ENCODE data around the gene NISCH.

Gene NISCH

GRCh38 chr3:52430416-52430810, 25.0 kb upstream of the NISCH start:
- Mint-ChIP-seq H3K4me1 (ENCODE audit: low read depth in 2 of 2) (peaks cover 0 to 3% of the 10 kb centered on the region in 2 donors), H3K36me3 (ENCODE audit: insufficient read depth) (no peaks in the 10 kb centered on the region), H3K27ac (no peak overlapping the region), H3K9me3 (no peaks in the 10 kb centered on the region), H3K4me3 (no peak overlapping the region), H3K27me3 (peaks cover 0 to 8% of the 10 kb centered on the region in 2 donors)
- DNase-seq, result no peak
- ATAC-seq (replicated peaks), result no peak

- Mint-ChIP-seq H3K27me3 (peaks cover 0 to 8% of the 10 kb centered on the region in 2 donors), H3K4me3 (no peak overlapping the region), H3K27ac (peak overlapping the region; percentile 46 to 54), H3K4me1 (ENCODE audit: low read depth in 2 of 2) (peaks cover 0 to 3% of the 10 kb centered on the region in 2 donors), H3K36me3 (ENCODE audit: insufficient read depth) (no peaks in the 10 kb centered on the region), H3K9me3 (no peaks in the 10 kb centered on the region)
- ATAC-seq (replicated peaks) (no peak), DNase-seq (no peak)
Measured at GRCh38 chr3:52431459-52432223, 23.8 kb upstream of the NISCH start.

- H3K9me3 Mint-ChIP-seq, result no peaks in the 10 kb centered on the region
- H3K4me3 Mint-ChIP-seq, result no peak overlapping the region
- peaks cover 0 to 3% of the 10 kb centered on the region in 2 donors for H3K4me1 Mint-ChIP-seq (ENCODE audit: low read depth in 2 of 2)
- H3K27ac Mint-ChIP-seq, result peak overlapping the region; percentile 45 to 46
- peaks cover 0 to 8% of the 10 kb centered on the region in 2 donors for H3K27me3 Mint-ChIP-seq
- no peak for ATAC-seq (replicated peaks)
- DNase-seq, result no peak
- no peaks in the 10 kb centered on the region for H3K36me3 Mint-ChIP-seq (ENCODE audit: insufficient read depth)
Measured at GRCh38 chr3:52432225-52432624, 23.2 kb upstream of the NISCH start.

GRCh38 chr3:52432691-52433141, 22.7 kb upstream of the NISCH start:
- DNase-seq (no peak), ATAC-seq (replicated peaks) (no peak)
- Mint-ChIP-seq H3K4me1 (ENCODE audit: low read depth in 2 of 2) (peaks cover 0 to 3% of the 10 kb centered on the region in 2 donors), H3K27me3 (peaks cover 0 to 8% of the 10 kb centered on the region in 2 donors), H3K27ac (peak overlapping the region in 1 of 2 donors; percentile 5), H3K36me3 (ENCODE audit: insufficient read depth) (no peaks in the 10 kb centered on the region), H3K4me3 (no peak overlapping the region), H3K9me3 (no peaks in the 10 kb centered on the region)

GRCh38 chr3:52433328-52433995, 21.9 kb upstream of the NISCH start:
- DNase-seq, result no peak
- Mint-ChIP-seq H3K27ac (peak overlapping the region; percentile 5 to 31), H3K4me3 (no peak overlapping the region), H3K27me3 (peaks cover 0 to 8% of the 10 kb centered on the region in 2 donors), H3K36me3 (ENCODE audit: insufficient read depth) (no peaks in the 10 kb centered on the region), H3K4me1 (ENCODE audit: low read depth in 2 of 2) (peaks cover 0 to 3% of the 10 kb centered on the region in 2 donors), H3K9me3 (no peaks in the 10 kb centered on the region)
- no peak for ATAC-seq (replicated peaks)

- Mint-ChIP-seq H3K36me3 (ENCODE audit: insufficient read depth) (no peaks in the 10 kb centered on the region), H3K4me3 (no peak overlapping the region), H3K9me3 (no peaks in the 10 kb centered on the region), H3K27ac (peak overlapping the region; percentile 5 to 31), H3K27me3 (peaks cover 0 to 8% of the 10 kb centered on the region in 2 donors), H3K4me1 (ENCODE audit: low read depth in 2 of 2) (peaks cover 0 to 3% of the 10 kb centered on the region in 2 donors)
- ATAC-seq (replicated peaks), result no peak
- no peak for DNase-seq
Measured at GRCh38 chr3:52433996-52434479, 21.4 kb upstream of the NISCH start.

GRCh38 chr3:52434491-52435115, 20.8 kb upstream of the NISCH start:
- peaks cover 0 to 8% of the 10 kb centered on the region in 2 donors for H3K27me3 Mint-ChIP-seq
- H3K27ac Mint-ChIP-seq, result peak overlapping the region; percentile 5 to 31
- no peak overlapping the region for H3K4me3 Mint-ChIP-seq
- peaks cover 0 to 3% of the 10 kb centered on the region in 2 donors for H3K4me1 Mint-ChIP-seq (ENCODE audit: low read depth in 2 of 2)
- ATAC-seq (replicated peaks), result no peak
- H3K9me3 Mint-ChIP-seq, result no peaks in the 10 kb centered on the region
- no peaks in the 10 kb centered on the region for H3K36me3 Mint-ChIP-seq (ENCODE audit: insufficient read depth)
- no peak for DNase-seq

GRCh38 chr3:52435246-52436101, 19.9 kb upstream of the NISCH start:
- Mint-ChIP-seq H3K4me1 (ENCODE audit: low read depth in 2 of 2) (peaks cover 0 to 3% of the 10 kb centered on the region in 2 donors), H3K36me3 (ENCODE audit: insufficient read depth) (no peaks in the 10 kb centered on the region), H3K27ac (no peak overlapping the region), H3K9me3 (no peaks in the 10 kb centered on the region), H3K27me3 (peaks cover 0 to 8% of the 10 kb centered on the region in 2 donors), H3K4me3 (no peak overlapping the region)
- no peak for DNase-seq
- ATAC-seq (replicated peaks), result no peak

GRCh38 chr3:52436500-52437149, 18.8 kb upstream of the NISCH start:
- no peak for ATAC-seq (replicated peaks)
- Mint-ChIP-seq H3K4me1 (ENCODE audit: low read depth in 2 of 2) (peaks cover 0 to 3% of the 10 kb centered on the region in 2 donors), H3K9me3 (no peaks in the 10 kb centered on the region), H3K27me3 (peaks cover 0 to 7% of the 10 kb centered on the region in 2 donors), H3K4me3 (no peak overlapping the region), H3K36me3 (ENCODE audit: insufficient read depth) (no peaks in the 10 kb centered on the region), H3K27ac (no peak overlapping the region)
- DNase-seq, result no peak

GRCh38 chr3:52437326-52438103, 17.9 kb upstream of the NISCH start:
- no peaks in the 10 kb centered on the region for H3K4me1 Mint-ChIP-seq (ENCODE audit: low read depth in 2 of 2)
- H3K27me3 Mint-ChIP-seq, result peaks cover 0 to 1% of the 10 kb centered on the region in 2 donors
- no peaks in the 10 kb centered on the region for H3K36me3 Mint-ChIP-seq (ENCODE audit: insufficient read depth)
- no peak for DNase-seq
- no peak overlapping the region for H3K27ac Mint-ChIP-seq
- no peak overlapping the region for H3K4me3 Mint-ChIP-seq
- ATAC-seq (replicated peaks), result no peak
- no peaks in the 10 kb centered on the region for H3K9me3 Mint-ChIP-seq

GRCh38 chr3:52438104-52438376, 17.4 kb upstream of the NISCH start:
- no peaks in the 10 kb centered on the region for H3K36me3 Mint-ChIP-seq (ENCODE audit: insufficient read depth)
- no peaks in the 10 kb centered on the region for H3K9me3 Mint-ChIP-seq
- H3K27ac Mint-ChIP-seq, result no peak overlapping the region
- ATAC-seq (replicated peaks), result no peak
- no peaks in the 10 kb centered on the region for H3K4me1 Mint-ChIP-seq (ENCODE audit: low read depth in 2 of 2)
- no peak overlapping the region for H3K4me3 Mint-ChIP-seq
- H3K27me3 Mint-ChIP-seq, result peaks cover 0 to 7% of the 10 kb centered on the region in 2 donors
- DNase-seq, result no peak

Data from effector memory CD8-positive, alpha-beta T cell (primary cell).